CD4-positive, alpha-beta T cell treated with Interleukin-15 for 4 hours (primary cell): ENCODE results near the gene NUTM2E.
A peak's percentile ranks its signal among the peaks of the same experiment; 100 is the strongest.
"Not testable (repeated sequence)": the region's sequence is repeated elsewhere in the genome, so short reads cannot be mapped to it uniquely, and the experiment has no call there.

Experiments used
- DNase-seq: peaks from one replicate; pipeline ENCODE4 v3.0.0-alpha.2; 2020; ENCODE audit warnings: low spot score

The NUTM2E gene, protein sequence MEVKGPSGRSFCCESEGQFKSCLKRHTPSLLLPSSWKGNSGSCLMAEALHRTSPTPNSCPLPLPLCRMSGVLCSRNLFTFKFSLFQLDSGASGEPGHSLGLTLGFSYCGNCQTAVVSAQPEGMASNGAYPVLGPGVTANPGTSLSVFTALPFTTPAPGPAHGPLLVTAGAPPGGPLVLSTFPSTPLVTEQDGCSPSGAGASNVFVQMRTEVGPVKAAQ (N-terminal part only)

DNA sequence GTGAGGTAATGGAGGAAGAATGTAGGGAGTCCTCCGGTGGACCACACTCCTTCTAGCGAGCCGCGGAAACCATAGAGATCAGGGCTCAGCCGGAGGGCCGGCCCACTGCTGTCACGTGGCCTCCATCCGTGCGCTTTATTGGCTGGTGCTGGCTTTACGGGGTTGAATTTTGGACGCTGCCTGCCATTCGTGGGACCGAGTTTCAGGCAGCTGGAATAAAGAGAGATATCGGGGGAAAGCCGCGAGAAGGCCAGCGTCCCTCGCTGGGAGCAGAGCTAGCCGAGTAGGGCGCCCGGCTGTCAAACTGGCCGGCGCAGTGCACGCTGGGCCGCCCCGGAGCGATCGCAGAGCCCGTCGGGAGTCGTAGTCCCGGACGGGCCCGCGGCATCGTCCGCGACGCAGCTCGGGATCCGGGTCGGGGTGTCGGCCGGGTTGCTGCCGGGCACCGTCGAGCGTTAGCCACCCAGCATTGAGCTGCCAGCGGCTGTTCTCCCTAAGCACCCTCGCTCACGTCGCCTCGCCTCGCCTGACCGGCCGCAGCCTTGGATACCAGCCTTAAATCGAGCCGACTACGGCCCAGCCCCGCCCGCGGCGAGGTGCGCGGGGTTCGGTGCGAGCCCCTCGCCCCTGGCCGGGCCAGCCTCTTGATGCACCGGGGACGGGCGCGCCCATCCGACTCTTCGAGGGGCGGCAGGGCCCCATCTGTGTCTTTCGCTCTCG is at the start of gene NUTM2E:
NUTM2E (plus strand) TSS at position 244 of the 720 bp plus-strand sequence. CDS start 15,002 bp downstream, outside the sequence.
- DNase-seq, result peak; percentile 87

DNA sequence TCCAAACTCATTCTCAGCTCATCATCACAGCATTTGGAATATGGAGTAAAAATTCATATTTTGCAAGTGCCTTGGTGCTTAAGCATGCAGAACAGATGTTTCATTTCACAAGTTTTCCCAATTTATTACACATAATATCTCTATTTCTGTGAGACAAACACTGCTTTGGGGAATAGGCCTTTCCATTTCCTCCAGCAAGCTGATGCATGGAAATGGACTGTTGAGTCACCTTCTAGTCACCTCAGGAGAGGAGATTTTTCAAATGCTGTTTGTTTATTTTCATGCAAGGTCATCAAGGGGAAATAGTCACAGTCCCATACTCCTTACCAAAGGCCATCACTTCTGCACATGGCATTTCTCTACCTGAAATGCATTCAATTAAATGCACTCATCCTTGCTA is 48.5 kb upstream of the NUTM2E start:
- DNase-seq, result not testable (repeated sequence)

DNA sequence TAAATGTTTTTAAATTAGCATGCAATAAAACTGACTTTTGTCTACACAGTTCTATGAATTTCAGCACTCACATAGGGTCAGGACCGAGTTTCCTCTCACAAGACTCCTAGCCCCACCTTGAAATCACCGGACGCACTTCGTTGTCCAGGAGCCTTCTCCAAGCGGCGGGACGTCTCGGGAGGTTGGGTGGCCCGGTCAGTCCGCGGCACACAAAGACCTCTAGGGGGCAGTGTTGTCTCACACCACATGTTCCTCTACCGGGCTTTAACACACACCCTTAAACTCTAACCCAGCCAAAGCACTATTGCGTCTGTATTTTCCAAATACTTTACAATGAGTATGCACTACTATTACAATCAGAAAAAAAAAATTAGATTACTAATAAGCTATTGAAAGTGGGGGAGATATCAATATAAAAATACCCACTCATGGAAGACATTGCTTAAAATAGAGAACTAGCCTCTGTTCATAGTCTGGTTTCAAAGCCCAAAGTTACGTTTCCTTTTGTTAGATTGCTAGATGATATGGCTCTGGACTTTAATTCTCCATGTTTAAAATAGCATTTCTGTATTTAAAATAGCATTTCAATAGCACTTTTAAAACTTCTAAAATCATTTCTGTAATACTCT is 47.1 kb upstream of the NUTM2E start:
- DNase-seq, result peak; percentile 66

DNA sequence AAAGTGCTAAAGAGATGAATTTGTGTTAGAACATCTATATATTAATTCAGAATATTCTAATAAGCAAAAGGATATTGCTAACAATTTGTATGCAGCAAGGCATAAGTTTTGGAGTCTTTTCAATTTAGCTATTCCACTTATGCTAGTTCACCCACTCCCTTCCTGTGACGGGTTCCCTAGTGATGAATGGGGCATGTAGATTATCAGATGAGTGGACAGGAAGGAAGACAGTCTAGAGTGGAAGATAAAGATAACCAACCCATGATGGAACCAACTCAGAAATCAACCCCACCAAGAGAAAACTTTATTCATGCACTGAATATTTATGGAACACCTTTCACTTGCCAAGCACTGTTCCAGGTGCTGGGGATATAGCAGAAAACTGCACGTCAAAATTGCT is 46.5 kb upstream of the NUTM2E start:
- not testable (repeated sequence) for DNase-seq

DNA sequence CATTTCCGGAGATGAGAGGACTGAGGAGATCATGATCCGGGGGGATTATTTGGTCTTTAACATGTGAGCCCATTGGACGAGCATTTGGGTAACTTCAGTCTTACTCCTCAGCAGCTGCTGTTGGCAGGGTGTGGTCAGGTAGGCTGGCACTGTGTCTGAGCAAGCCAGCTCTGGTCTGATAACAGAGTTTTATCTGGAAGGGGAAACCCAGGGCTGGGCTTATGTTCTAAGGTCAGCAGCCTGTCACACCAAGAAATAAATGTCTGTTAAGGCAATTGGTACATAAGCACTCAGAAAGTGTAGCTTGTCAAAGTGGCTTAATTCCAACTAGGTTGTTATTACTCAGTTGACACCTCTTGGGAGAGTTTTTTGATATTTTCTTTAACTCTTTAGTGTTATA is 45.0 kb upstream of the NUTM2E start:
- not testable (repeated sequence) for DNase-seq

DNA sequence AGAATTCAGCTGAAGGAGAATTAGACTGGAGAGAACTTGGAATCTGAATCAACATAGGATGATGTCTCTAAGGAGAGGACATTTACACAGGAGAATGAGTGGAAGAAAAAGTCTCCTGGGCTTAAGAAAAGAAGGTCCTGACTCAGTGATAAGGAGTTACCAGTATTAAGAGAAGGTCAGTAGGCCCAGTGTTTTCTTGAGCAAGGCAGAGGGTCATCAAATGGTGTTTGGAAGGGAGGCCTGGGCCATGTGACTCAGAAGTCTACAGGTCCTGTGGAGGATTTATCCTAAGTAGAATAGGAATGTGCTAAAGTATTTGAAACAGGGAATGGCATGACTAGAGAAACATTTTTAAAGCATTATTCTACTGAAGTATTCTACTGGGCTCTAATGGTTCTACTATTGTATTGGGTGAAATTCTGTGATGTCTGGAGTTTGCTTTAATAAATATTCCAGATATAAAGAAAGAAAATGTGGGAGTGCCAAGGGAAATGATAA is 39.0 kb upstream of the NUTM2E start:
- not testable (repeated sequence) for DNase-seq

DNA sequence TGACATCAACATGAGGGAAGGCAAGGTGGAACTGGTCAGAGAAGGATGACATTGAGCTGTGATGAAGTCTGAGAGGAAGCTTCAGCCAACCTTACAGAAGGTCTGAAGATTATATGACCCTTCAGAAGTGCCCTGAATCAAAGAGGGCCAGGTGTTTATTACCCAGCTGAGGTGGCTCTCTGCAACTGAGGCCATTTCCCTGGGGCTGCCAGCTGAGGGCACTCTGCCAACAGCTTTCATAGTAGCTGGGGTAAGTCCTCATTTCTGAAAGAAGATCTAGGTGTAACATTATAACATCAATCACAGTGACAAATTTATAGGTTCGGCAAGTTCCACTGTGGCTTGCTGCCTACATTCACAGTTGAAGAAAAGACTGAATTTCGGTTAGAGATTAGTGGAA is 37.2 kb upstream of the NUTM2E start:
- not testable (repeated sequence) for DNase-seq

DNA sequence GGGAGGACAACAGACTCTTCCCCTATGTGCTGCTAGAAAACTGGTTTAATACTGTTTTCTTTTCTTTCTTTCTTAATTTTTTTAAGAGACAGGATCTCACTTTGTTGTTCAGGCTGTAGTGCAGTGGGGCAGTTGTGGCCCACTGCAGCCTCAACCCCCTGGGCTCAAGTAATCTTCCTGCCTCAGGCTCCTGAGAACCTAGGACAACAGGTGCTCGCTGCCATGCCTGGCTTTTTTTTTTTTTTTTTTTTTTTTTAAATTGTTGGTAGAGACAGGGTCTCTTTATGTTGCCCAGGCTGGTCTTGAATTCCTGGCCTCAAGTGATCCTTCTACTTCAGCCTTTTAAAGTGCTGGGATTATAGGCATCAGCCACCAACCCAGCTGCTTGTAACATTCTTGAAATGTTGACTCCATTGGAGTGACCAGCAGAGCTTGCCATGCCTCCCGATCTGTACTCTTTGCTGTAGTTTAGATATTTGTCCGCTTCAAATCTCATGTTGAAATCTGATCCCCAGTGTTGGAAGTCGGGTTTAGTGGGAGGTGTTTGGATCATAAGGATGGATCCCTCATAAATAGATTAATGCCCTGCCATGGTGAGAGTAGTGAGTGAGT is 34.5 kb upstream of the NUTM2E start:
- DNase-seq, result not testable (repeated sequence)

DNA sequence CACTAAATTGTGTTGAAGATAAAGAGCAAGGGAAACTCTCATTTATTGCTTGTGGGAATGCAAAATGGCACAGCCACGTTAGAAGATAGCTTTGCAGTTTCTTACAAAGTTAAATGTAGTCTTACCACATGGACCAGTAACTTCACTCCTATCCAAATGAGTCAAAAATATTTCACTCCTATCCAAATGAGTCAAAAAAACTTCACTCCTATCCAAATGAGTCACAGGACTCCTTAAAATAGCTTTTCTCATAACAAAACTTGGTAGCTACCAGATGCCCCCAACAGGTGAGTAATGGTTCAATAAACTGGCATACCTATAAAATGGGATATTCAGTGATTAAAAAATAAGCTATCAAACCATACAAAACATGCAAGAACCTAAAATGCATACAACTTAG is 27.2 kb upstream of the NUTM2E start:
- DNase-seq, result not testable (repeated sequence)

DNA sequence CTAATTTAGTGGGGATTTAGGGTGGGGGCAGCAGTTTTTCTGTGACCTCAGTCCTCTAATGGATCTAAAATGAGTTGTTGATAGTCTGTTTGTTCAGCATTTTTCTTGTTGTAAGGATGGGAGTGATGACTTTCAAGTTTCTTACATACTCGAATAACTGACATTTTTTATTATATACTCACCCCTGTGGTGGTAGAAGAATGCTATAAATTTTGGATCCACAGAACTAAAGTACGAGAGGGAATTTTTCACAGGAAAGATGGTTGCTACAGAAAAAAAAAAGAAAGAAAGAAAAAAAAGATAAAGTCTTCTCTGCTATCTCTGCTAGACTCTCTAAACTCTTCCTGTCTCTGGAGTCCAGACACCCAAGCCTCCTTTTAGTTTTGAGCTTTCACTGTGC is 20.7 kb upstream of the NUTM2E start:
- DNase-seq, result not testable (repeated sequence)

DNA sequence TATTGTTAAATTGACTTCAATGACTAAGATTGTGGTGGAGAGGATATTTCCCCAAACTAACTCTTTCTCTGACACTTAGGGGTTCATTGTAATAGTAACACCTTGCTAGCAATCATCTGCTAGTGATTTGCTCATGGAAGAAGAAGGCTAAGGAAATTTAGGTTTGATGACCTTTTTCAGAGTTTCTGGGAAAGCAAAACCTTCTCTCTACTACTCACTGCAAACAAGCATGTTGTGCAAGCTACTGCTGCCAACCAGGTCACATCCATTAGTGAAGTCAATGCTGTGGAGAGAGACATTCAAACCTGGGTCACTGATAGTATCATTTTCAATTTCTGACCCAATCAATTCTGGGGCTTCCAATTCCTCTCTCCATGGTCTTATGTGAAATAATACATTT is 14.6 kb upstream of the NUTM2E start:
- DNase-seq, result not testable (repeated sequence)

DNA sequence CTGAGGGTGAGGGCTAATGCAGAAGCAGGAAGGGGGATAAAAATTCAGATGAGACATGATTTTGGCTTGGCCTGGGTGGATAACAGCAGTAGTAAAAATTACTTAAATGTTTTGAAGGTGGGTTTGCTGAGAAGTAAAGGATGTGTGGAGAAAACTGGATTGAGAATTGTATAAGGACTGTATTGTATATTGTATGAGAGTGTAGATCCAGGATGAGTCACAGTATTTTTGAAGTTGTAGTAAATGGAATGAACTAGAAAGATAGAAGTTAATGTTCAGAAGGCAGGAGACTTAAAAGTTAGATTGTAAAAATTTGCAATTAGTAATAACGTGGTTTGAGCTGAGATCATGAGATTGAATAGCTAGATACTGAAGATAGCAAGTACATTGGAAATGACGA is 10.2 kb upstream of the NUTM2E start:
- DNase-seq, result not testable (repeated sequence)

DNA sequence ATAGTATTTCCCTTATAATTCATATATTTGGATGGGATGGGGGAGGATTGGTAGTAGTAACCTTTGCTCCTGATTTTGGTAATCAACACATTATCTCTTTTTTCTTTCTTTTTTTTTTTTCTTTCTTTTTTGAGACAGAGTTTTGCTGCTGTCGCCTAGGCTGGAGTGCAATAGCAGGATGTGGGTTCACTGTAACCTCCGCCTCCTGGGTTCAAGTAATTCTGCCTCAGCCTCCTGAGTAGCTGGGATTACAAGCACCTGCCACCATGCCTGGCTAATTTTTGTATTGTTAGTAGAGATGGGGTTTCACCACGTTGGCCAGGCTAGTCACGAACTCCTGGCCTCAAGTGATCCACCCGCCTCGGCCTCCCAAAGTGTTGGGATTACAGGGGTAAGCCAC is 3.2 kb upstream of the NUTM2E start:
- peak; percentile 42 for DNase-seq

DNA sequence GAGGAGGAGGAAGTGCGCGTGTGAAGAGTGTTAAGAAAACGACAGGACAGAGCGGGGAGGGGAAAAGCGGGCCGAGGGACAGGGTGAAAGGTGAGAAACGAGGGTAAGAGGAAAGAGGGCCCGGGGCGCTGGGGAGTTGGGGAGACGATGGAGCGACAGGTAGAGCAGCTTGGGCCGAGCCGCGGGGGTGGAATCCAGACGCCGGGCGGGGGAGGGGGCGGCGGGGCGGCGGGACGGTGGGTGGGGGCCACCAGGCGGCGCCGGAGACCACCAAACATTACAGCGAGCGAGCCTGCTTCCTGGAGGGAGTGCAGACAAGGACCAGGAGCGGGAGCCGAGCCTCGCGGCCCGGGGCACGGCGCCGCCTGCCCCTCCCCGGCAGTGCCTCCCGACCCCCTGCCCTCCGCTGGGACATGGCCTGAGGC is 940 bp upstream of the NUTM2E start:
- not testable (repeated sequence) for DNase-seq

DNA sequence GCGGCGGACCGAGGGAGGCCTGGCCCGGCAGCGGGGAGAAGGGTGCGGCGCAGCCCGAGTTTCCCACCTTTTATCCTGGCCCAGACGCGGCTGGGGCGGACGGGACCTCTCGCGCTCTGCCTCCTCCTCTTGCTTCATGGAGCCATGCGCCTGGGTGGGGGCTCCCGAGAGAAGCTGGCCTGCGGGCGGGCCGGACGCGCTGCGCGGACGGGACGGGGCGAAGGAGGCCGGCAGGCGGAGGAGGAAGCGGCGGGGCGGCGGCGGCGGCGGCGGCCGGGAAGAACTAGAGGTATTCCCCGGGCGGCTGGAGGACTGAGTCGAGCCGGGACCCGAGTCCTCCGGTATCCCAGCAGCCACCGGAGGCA is 426 bp upstream of the NUTM2E start:
- not testable (repeated sequence) for DNase-seq

DNA sequence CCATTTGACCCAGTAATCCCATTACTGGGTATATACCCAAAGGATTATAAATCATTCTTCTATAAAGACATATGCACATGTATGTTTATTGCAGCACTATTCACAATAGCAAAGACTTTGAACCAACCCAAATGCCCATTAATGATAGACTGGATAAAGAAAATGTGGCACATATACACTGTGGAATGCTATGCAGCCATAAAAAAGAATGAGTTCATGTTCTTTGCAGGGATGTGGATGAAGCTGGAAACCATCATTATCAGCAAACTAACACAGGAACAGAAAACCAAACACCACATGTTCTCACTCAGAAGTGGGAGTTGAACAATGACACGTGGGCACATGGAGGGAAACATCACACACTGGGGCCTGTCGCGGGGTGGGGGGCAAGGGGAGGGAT is 7.3 kb downstream of the NUTM2E start:
- not testable (repeated sequence) for DNase-seq

DNA sequence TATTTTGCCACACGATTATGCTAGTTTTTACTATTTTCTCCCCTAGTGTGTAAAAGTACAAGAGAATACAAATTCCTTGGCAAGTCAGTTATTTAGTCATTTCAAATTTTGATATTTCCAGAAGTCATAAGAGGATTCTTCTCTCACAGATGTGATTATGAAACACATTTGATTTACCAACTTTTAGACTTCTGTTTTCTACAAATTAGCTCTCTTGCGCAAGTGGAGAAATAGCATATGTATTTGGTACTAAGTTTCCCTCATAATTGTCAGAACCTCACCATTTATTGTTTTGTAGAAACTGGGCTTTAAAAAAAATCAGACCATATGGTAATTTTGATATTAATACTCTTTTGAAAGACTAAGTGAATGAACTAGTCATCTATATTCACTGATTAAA is 9.4 kb downstream of the NUTM2E start:
- not testable (repeated sequence) for DNase-seq

DNA sequence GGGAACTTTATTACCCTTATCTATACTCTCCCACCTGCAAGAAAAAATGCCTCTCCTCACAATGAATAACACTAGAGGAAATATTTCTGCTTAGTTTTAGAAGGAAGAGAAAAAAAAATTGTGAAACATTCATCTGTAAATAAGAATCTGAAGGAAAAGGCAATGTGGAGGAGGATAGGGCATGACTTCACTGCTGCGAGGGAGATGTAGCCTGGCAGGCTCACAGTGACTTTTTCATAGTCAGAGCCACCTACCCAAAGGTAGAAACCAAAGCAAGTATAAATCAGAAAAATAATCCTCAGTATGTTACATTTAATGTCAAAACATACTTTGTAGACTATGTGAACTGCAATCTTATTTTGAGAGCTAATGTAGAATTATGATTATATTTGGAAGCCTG is 10.4 kb downstream of the NUTM2E start:
- DNase-seq, result not testable (repeated sequence)

DNA sequence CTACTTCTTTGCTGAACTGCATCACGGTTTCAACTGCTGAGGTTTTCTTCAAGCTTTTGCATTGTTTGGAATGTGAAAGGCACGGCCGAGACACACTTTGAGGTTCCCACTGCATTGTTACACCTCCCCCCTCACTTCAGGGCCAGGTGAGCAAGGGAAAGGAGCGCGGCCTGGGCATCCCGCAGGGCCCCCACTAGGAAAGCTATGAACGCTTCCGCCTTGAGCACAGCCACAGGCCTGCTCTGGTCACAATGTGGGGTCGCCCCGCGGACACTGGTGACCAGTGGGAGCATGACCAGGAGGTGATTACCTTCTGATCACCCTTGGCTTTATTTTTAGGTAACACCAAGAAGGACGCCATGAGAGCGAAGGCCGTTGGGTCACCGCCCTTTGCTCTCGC is 11.9 kb downstream of the NUTM2E start:
- not testable (repeated sequence) for DNase-seq

DNA sequence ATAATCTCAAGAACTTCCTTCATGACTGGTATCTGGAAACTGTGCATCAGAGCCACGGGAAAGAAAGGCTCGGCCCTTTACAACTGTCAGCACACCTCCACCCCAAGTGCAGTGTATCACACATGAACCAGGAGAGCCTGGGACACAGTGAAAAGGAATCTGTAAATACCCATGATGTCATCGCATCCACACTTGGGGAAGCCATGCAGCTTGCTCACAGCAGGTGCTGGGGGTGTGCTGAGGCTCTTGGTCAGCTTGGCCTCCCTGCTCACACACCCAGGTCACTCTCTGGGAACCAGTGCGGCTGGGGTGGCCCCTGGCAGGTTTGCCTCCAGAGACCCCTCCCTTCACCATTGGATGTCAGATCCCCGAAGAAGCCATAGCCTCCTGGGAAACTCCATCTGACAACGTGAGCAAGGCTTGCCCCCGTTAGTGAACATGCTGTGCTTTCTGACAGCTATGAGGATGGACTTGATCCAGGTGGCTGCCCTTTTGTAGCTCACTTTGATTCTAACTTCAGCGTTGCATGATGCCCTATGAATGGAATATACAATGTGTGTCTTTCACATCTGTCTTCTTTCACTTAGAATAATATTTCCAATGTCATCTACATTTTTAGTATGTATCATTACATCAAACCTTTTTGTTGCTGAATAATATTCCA is 26.8 kb downstream of the NUTM2E start:
- DNase-seq, result not testable (repeated sequence)

DNA sequence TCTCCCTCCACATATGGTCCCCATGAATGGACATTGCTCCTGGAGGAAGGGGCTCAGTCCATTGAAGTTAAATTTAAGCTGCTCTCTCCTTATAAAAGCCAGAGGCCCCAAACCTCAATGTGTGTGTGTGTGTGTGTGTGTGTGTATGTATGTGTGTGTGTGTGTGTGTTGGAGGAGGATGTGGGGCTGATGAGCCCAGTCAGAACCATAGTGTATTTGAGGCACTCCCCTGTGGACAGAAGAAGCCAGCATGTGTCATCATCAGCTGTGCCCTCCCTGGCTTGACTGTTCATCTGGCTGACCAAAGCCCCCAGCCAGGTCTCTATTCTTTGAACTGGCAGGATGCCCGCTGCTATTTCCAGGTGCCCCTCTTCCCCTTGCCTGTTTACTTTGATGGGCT is 35.7 kb downstream of the NUTM2E start:
- DNase-seq, result not testable (repeated sequence)

DNA sequence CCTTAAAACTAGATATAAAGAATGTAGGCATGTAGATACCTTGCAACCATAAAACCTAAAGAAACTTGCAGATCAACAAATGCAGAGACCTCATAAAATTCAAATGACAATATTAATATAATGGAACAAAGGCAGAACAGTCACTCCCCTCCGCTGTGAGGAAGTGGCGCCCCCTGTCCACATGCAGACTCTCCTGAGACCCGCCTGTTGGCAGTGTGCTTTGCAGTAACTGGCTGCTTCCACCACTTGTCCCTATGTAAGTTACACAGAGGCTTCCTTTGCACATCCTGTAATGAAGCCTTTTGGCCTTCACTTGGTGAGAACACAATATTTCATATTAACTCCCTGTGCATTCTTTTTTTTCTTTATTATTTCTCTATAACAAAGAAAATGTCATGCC is 36.3 kb downstream of the NUTM2E start:
- DNase-seq, result not testable (repeated sequence)
